ENCODE data around the gene CCDC24. TPM values are rescaled to one million over a fixed set of nuclear protein-coding genes. Genes with fewer than 3 reads are reported as not detected.

CCDC24 gene
- total RNA-seq, 1 donor from 2014 or later = 12.4 TPM

- TF ChIP-seq, protein P1, sequence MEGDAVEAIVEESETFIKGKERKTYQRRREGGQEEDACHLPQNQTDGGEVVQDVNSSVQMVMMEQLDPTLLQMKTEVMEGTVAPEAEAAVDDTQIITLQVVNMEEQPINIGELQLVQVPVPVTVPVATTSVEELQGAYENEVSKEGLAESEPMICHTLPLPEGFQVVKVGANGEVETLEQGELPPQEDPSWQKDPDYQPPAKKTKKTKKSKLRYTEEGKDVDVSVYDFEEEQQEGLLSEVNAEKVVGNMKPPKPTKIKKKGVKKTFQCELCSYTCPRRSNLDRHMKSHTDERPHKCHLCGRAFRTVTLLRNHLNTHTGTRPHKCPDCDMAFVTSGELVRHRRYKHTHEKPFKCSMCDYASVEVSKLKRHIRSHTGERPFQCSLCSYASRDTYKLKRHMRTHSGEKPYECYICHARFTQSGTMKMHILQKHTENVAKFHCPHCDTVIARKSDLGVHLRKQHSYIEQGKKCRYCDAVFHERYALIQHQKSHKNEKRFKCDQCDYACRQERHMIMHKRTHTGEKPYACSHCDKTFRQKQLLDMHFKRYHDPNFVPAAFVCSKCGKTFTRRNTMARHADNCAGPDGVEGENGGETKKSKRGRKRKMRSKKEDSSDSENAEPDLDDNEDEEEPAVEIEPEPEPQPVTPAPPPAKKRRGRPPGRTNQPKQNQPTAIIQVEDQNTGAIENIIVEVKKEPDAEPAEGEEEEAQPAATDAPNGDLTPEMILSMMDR (IDR thresholded peaks at IDR 0.05; ENCODE audit: unreplicated experiment) = no peak
- Mint-ChIP-seq H3K27ac (no peak overlapping the region), H3K27me3 (ENCODE audit: low read depth) (no peaks in the 10 kb centered on the region), H3K4me1 (peaks cover 33% of the 10 kb centered on the region), H3K4me3 (peak overlapping the region; percentile 96), H3K36me3 (peaks cover 13% of the 10 kb centered on the region), H3K9me3 (peaks cover 11% of the 10 kb centered on the region)
- DNase-seq (ENCODE audit: low spot score in 2 of 2, unreplicated experiment in 2 of 2) = no peak
Observed at GRCh38 chr1:43971336-43971980, 19.9 kb upstream of the CCDC24 start.

DNA sequence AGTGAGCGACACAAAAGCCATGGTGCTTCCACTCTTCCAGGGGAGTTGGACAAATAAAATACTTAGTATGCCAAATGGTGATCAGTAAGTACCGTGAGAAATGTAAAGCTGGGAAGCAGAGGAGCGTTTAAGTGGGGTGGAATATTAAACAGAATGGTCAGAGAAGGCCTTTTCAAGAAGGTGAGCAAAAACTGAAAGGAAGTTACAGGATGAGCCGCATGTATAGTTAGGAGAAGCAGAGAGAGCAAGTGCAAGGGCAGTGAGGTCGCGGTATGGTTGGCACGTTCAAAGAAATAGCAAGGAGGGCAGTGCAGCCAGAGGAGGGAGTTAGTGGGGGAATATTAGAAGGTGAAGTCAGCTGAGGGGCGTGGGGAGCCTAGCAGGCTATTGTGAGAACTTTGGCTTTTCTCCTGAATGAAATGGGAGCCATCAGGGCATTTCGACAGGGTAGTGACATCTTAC, 17.4 kb upstream of the CCDC24 start:
- H3K27ac Mint-ChIP-seq = peak overlapping the region; percentile 93
- H3K4me3 Mint-ChIP-seq = peak overlapping the region; percentile 89
- peaks cover 56% of the 10 kb centered on the region for H3K4me1 Mint-ChIP-seq
- H3K9me3 Mint-ChIP-seq = no peaks in the 10 kb centered on the region
- TF ChIP-seq, protein P1 (IDR thresholded peaks at IDR 0.05; ENCODE audit: unreplicated experiment) = no peak
- peaks cover 13% of the 10 kb centered on the region for H3K36me3 Mint-ChIP-seq
- DNase-seq (ENCODE audit: low spot score in 2 of 2, unreplicated experiment in 2 of 2) = no peak
- no peaks in the 10 kb centered on the region for H3K27me3 Mint-ChIP-seq (ENCODE audit: low read depth)

- no peaks in the 10 kb centered on the region for H3K27me3 Mint-ChIP-seq (ENCODE audit: low read depth)
- H3K27ac Mint-ChIP-seq = peak within 1 kb of the TSS; percentile 93
- H3K4me3 Mint-ChIP-seq = peak within 1 kb of the TSS; percentile 89
- DNase-seq (ENCODE audit: low spot score in 2 of 2, unreplicated experiment in 2 of 2) = peak; percentile 94 to 95
- H3K9me3 Mint-ChIP-seq = no peaks in the 10 kb centered on the region
- H3K36me3 Mint-ChIP-seq = peaks cover 13% of the 10 kb centered on the region
- TF ChIP-seq, protein P1 (IDR thresholded peaks at IDR 0.05; ENCODE audit: unreplicated experiment) = no peak
- H3K4me1 Mint-ChIP-seq = peaks cover 54% of the 10 kb centered on the region
Observed at GRCh38 chr1:43974443-43975248, 16.8 kb upstream of the CCDC24 start, which contains the start of gene ATP6V0B. ATP6V0B (plus strand) TSS chr1:43974960; CDS start chr1:43975041, 81 bp downstream.

- Mint-ChIP-seq H3K36me3 (peaks cover 13% of the 10 kb centered on the region), H3K9me3 (no peaks in the 10 kb centered on the region), H3K4me3 (peak overlapping the region; percentile 89), H3K4me1 (peaks cover 55% of the 10 kb centered on the region), H3K27ac (peak overlapping the region; percentile 82), H3K27me3 (ENCODE audit: low read depth) (no peaks in the 10 kb centered on the region)
- no peak for DNase-seq (ENCODE audit: low spot score in 2 of 2, unreplicated experiment in 2 of 2)
- TF ChIP-seq, protein P1 (IDR thresholded peaks at IDR 0.05; ENCODE audit: unreplicated experiment) = no peak
Observed at GRCh38 chr1:43975249-43975961, 16.0 kb upstream of the CCDC24 start.

- Mint-ChIP-seq H3K9me3 (no peaks in the 10 kb centered on the region), H3K27me3 (ENCODE audit: low read depth) (no peaks in the 10 kb centered on the region), H3K27ac (peak overlapping the region; percentile 70), H3K4me3 (peak overlapping the region; percentile 89), H3K36me3 (peaks cover 13% of the 10 kb centered on the region), H3K4me1 (peaks cover 54% of the 10 kb centered on the region)
- TF ChIP-seq, protein P1 (IDR thresholded peaks at IDR 0.05; ENCODE audit: unreplicated experiment) = no peak
- DNase-seq (ENCODE audit: low spot score in 2 of 2, unreplicated experiment in 2 of 2) = no peak
Observed at GRCh38 chr1:43976045-43976444, 15.4 kb upstream of the CCDC24 start.
